HFFc6 (cell line): Measurements from ENCODE around the gene KLHDC8B. TPM values are rescaled to one million over a fixed set of nuclear protein-coding genes. Genes with fewer than 3 reads are reported as not detected.

Experiments
- DNase-seq: peaks from one replicate; pipeline ENCODE4 v3.0.0-alpha.2; 2018
- H3K27ac Mint-ChIP-seq: 2 replicates; pipeline ENCODE4 v1.8.0; 2020; ENCODE audit warnings: mild to moderate bottlenecking, mixed read lengths
- H3K27me3 Mint-ChIP-seq: 2 replicates; pipeline ENCODE4 v1.8.0; 2021; ENCODE audit warnings: mild to moderate bottlenecking, moderate library complexity, mixed read lengths; ENCODE audit not compliant: insufficient read depth
- H3K36me3 Mint-ChIP-seq: 2 replicates; pipeline ENCODE4 v1.8.0; 2021; ENCODE audit warnings: low read depth, mixed read lengths
- H3K4me1 Mint-ChIP-seq: 2 replicates; pipeline ENCODE4 v1.8.0; 2020; ENCODE audit warnings: low read depth, mixed read lengths
- H3K4me3 Mint-ChIP-seq: 2 replicates; pipeline ENCODE4 v1.8.0; 2020; ENCODE audit warnings: mild to moderate bottlenecking, moderate library complexity, mixed read lengths
- H3K9me3 Mint-ChIP-seq: 2 replicates; pipeline ENCODE4 v1.8.0; 2020; ENCODE audit warnings: mild to moderate bottlenecking, mixed read lengths
- total RNA-seq, 6 experiments: library from RNA; stranded (reverse); fragmentation: NEBNext Ultra II Directional; extraction: Animal tissue kit (Norgen Biotek cat#: 25700); gene quantifications; 2 replicates in 1 of 6; 3 replicates in 5 of 6; pipeline ENCODE4 v1.2.3, GENCODE V29; 2021
- TF ChIP-seq, protein P1 (sequence below): fragments of 200-600 bp; sonication (generic); IDR thresholded peaks from 2 replicates; pipeline ENCODE4 v1.5.0; 2021; ENCODE audit warnings: antibody characterized with exemption, mild to moderate bottlenecking

The KLHDC8B gene
- total RNA-seq, 6 experiments from 2014 or later, result 16.7 to 22.0 (median 19.6) TPM

DNA sequence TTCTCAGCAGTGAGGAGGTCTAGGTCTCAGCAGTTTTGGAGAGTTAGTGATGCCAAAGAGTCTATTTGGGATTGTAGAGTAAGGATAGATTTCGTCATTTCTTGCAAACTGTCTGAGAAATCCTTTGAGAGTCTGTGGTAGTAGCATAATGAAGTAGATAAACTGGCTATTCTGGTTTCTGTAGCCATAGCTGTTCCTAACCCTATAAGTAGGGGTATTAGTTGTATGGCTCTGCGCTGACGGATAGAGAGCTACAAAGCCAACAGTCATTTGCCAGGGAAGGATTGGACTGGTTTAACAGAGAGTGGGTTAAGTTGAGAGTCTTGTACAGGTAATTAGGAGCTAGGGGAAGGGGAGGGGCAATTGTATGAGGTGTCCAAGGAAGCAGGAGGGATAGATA, 50.6 kb downstream of the KLHDC8B start:
- H3K4me1 Mint-ChIP-seq, result peaks cover 10% of the 10 kb centered on the region
- H3K27ac Mint-ChIP-seq, result no peak overlapping the region
- TF ChIP-seq, protein P1, sequence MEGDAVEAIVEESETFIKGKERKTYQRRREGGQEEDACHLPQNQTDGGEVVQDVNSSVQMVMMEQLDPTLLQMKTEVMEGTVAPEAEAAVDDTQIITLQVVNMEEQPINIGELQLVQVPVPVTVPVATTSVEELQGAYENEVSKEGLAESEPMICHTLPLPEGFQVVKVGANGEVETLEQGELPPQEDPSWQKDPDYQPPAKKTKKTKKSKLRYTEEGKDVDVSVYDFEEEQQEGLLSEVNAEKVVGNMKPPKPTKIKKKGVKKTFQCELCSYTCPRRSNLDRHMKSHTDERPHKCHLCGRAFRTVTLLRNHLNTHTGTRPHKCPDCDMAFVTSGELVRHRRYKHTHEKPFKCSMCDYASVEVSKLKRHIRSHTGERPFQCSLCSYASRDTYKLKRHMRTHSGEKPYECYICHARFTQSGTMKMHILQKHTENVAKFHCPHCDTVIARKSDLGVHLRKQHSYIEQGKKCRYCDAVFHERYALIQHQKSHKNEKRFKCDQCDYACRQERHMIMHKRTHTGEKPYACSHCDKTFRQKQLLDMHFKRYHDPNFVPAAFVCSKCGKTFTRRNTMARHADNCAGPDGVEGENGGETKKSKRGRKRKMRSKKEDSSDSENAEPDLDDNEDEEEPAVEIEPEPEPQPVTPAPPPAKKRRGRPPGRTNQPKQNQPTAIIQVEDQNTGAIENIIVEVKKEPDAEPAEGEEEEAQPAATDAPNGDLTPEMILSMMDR, result no peak
- H3K36me3 Mint-ChIP-seq, result no peaks in the 10 kb centered on the region
- no peak for DNase-seq
- peaks cover 7% of the 10 kb centered on the region for H3K9me3 Mint-ChIP-seq
- no peak overlapping the region for H3K4me3 Mint-ChIP-seq
- peaks cover 15% of the 10 kb centered on the region for H3K27me3 Mint-ChIP-seq

Other genes starting within 250 kb of the KLHDC8B start
- 10 to 100 TPM; 29.1 to 41.4 (median 31.6) TPM for gene P4HTM, start 181.4 kb upstream of the KLHDC8B start, total RNA-seq
- 100 to 1,000 TPM; 107 to 123 (median 115) TPM for gene WDR6, start 164.2 kb upstream of the KLHDC8B start, total RNA-seq
- 10 to 100 TPM; 25.3 to 33.9 (median 29.5) TPM for gene DALRD3, start 153.0 kb upstream of the KLHDC8B start, total RNA-seq
- gene NDUFAF3, start 149.5 kb upstream of the KLHDC8B start, total RNA-seq, result 100 to 1,000 TPM; 129 to 164 (median 153) TPM
- gene IMPDH2, start 142.2 kb upstream of the KLHDC8B start, total RNA-seq, result 100 to 1,000 TPM; 195 to 228 (median 202) TPM
- 100 to 1,000 TPM in 2 of 6 experiments, 10 to 100 TPM in 4; 88.7 to 106 (median 94.6) TPM for gene QRICH1, start 77.5 kb upstream of the KLHDC8B start, total RNA-seq
- 100 to 1,000 TPM; 183 to 263 (median 237) TPM for gene QARS1, start 66.8 kb upstream of the KLHDC8B start, total RNA-seq
- gene USP19, start 50.8 kb upstream of the KLHDC8B start, total RNA-seq, result 10 to 100 TPM; 35.2 to 49.2 (median 42.6) TPM
- 100 to 1,000 TPM; 432 to 518 (median 449) TPM for gene LAMB2, start 38.5 kb upstream of the KLHDC8B start, total RNA-seq
- 10 to 100 TPM; 20.0 to 23.7 (median 21.9) TPM for gene CCDC71, start 5.3 kb upstream of the KLHDC8B start, total RNA-seq
- gene C3orf62, start 105.6 kb downstream of the KLHDC8B start, total RNA-seq, result 1 to 10 TPM; 2.4 to 3.5 (median 2.9) TPM
- gene USP4, start 168.5 kb downstream of the KLHDC8B start, total RNA-seq, result 10 to 100 TPM; 41.4 to 48.3 (median 44.8) TPM
- 100 to 1,000 TPM; 359 to 607 (median 548) TPM for gene GPX1, start 186.8 kb downstream of the KLHDC8B start, total RNA-seq
- gene RHOA, start 240.4 kb downstream of the KLHDC8B start, total RNA-seq, result 100 to 1,000 TPM; 703 to 739 (median 716) TPM
- gene TCTA, start 240.8 kb downstream of the KLHDC8B start, total RNA-seq, result 10 to 100 TPM; 45.5 to 58.7 (median 49.9) TPM